Measurements from ENCODE around the gene BLOC1S4.
"Not testable (repeated sequence)": the region's sequence is repeated elsewhere in the genome, so short reads cannot be mapped to it uniquely, and the experiment has no call there.

Gene BLOC1S4

GRCh38 chr4:6716018-6716911 lies at the start of gene BLOC1S4:
BLOC1S4 (plus strand) TSS chr4:6716174; CDS start chr4:6716210, 36 bp downstream.
- peak; percentile 71 to 75 for DNase-seq (ENCODE audit: low read depth in 2 of 2)

DNA sequence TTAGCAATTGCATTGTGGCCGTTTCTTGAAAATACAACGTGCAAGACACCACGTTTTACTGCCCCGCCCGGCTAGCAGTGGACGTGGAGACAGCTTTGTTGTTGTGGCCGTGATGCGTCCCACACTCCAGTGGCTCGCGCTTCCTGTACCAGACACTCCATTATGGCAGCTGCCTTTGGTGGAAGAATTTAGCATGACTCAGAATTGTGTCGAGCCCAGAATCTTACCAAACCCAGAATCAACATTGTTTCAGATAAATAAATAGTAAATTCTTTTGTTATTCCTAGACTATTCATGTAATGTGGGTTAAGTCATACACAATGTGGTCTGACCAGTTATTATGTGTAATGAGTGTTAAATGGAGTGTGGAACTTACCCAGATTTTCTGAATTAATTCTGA lies 47.6 kb upstream of the BLOC1S4 start:
- DNase-seq (ENCODE audit: low read depth in 2 of 2), result no peak

- no peak for DNase-seq (ENCODE audit: low read depth in 2 of 2)
Measured at GRCh38 chr4:6671648-6672047, 44.3 kb upstream of the BLOC1S4 start.

DNA sequence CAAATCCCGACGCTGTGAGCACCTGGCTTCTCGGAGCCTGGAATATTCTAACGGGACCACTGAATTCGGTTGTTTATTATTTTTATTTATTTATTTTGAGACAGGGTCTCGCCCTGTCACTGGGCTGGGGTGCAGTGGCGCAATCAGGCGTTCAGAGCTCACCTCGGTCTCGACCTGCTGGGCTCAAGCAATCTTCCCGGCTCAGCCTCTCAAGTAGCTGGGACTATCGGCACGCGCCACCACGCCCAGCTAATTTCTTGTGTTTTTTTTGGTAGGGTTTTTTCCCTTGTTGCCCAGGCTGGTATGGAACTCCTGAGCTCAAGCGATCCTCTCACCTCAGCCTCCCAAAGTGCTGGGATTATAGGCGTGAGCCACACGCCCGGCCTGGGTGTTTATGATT lies 43.8 kb upstream of the BLOC1S4 start:
- no peak for DNase-seq (ENCODE audit: low read depth in 2 of 2)

- not testable (repeated sequence) for DNase-seq (ENCODE audit: low read depth in 2 of 2)
Measured at GRCh38 chr4:6672541-6673190, 43.3 kb upstream of the BLOC1S4 start.

GRCh38 chr4:6673191-6673659 lies 42.7 kb upstream of the BLOC1S4 start:
- DNase-seq (ENCODE audit: low read depth in 2 of 2), result not testable (repeated sequence)

GRCh38 chr4:6673660-6674499 lies 42.1 kb upstream of the BLOC1S4 start:
- peak; percentile 81 to 87 for DNase-seq (ENCODE audit: low read depth in 2 of 2)

GRCh38 chr4:6674500-6675149 lies 41.3 kb upstream of the BLOC1S4 start:
- DNase-seq (ENCODE audit: low read depth in 2 of 2), result peak in 1 of 2 donors; percentile 31

GRCh38 chr4:6676722-6677558 lies 39.0 kb upstream of the BLOC1S4 start:
- no peak for DNase-seq (ENCODE audit: low read depth in 2 of 2)

DNA sequence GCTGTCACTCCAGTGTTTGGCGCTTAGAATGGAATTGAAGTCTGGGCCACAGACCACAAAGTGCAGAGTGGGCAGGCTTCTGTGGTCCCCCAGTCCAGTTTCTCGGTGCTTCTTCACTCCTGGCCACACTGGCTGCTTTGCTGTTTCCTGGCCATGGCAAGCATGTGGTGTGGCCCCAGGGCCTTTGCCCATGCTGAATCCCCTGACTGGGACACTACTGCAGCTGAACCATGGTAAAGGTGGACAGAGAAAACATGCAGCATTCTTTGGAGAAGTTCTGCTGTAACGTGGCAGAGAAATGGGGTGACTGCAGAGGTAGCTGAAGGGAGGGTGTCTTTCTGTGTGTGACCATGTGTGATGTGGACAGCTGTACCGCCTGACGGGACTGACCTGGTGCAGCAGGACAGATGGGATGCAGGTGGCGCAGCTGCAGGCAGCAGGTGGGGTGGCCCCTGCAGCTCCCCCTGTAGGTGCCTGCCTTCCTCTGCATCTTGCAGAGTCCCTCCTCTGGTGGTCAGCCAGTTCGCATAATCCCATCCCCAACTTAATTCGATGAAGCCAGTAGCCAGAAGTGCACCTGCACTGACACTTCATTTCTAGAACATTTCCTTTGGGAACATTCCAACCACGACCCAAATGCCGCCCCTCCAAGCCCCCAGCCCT lies 35.5 kb upstream of the BLOC1S4 start:
- DNase-seq (ENCODE audit: low read depth in 2 of 2), result no peak

DNA sequence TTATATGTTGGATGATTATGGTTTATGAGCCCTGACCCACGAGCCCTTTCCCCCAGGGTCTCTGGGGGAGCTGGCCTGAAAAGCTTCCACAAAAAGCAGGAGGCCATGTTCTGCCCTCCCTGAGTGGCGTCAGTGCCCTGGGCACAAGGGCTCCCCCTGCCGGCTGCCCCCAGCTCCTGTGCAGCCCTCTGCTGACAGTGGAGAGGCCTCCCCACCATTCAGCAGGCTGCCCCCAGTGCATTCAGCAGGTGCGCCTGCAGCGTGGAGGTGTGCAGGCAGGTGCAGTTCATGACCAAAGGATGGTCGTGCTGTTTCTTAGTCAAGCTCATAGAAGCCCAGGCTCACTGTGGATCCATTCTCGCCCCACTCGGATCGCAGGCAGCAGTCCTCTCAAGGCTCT lies 34.8 kb upstream of the BLOC1S4 start:
- DNase-seq (ENCODE audit: low read depth in 2 of 2), result no peak

- no peak for DNase-seq (ENCODE audit: low read depth in 2 of 2)
Measured at GRCh38 chr4:6682862-6683590, 32.9 kb upstream of the BLOC1S4 start.

- DNase-seq (ENCODE audit: low read depth in 2 of 2), result no peak
Measured at GRCh38 chr4:6684656-6685055, 31.3 kb upstream of the BLOC1S4 start.

DNA sequence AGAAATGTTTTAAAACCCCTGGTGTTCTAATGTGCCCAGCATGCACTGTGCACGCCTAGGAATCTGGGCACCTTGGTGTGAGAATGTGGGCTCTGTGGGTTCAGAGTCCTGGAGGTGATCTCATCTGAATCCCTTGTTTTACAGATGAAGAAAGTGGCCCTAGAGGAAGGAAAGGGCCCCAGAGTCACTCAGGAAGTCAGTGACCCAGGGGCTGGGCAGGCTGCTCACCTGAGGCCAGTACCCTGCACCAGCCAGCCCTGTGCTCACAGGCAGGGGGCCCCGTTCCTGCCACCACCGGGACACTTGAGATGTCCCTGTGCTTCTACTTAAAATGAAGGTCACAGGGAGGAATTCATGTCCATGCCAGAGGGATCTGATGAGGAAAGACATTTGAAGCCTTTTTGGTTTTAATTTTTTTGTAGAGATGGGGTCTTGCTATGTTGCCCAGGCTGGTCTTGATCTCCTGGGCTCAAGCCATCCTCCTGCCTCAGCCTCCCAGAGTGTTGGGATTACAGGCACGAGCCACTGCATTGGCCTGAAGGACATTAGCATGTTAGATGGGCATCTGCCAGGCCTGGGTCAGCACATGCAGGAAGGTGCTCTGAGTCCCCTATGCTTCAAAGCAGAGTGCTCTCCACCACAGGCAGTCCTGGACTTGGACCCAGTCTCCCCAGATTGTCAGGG lies 29.7 kb upstream of the BLOC1S4 start:
- DNase-seq (ENCODE audit: low read depth in 2 of 2), result no peak

DNA sequence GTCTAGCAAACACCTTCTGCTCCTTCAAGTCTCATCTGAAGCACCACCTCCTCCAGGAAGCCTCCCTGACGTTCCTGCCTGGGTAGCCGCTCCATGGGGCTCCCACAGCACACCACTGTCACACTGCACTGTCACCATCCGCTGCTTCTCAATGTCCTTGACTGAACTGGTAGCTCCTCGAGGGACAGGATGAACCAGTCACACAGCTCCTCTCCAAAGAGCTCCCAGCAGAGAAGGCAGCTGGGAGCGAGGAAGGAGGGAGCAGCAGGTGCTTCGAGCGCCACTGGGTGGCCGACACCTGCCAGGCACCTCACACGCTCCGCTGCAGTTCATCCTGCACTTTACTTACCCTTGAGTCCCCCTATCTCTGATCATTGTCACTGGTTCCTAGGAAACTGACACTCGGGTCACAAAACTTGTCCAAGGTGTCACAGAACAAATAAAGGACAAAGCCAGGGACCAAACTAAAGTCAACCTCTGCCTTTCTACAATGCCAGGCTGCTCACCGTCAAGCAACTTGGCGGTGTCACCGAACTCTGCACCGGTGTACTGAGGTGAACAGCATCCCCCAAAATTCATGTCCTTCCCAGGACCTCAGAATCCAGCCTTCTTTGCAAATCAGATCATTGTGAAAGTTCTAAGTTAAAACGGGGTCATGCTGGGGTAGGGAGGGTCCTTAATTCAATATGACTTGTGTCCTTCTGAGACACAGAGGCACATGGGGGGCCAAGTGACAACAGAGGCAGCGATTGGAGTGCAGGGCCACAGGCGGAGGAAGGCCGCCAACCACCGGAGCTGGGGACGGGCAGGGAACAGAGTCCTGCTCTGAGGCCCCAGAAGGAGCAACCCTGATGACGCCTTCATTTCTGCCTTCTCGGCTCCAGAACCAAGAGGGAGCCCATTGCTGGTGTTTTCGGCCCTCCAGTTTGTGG lies 27.8 kb upstream of the BLOC1S4 start:
- no peak for DNase-seq (ENCODE audit: low read depth in 2 of 2)

DNA sequence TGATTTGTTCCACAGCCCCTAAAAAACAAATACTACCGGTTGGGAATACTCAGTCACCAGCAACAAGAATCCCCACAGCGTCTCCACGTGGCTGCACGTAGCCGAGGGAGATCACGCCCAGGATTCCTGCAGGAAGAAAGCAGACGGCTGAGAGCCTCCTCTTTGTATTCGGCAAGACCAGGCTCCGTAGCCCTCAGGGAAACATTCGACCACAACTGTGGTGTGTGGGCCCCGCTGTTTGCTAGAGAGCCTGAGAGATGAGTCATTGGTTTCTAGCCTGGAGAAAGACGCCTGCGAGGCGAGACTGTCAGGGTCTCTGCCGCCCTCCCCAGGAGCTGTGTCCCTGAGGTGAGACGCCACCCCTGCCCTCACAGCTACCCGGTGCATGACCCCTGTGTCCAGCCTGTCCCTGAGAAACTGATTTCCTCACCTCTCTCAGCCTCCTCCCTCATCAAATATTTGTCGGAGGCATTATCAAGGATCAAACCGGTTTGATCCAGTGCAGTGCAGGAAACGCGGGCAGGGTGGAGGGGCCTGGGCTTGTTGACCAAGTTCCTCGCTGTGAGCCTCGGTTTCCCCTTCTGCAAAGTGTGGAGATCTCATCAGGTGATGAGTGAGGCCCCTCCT lies 27.0 kb upstream of the BLOC1S4 start:
- DNase-seq (ENCODE audit: low read depth in 2 of 2), result peak; percentile 48 to 58

DNA sequence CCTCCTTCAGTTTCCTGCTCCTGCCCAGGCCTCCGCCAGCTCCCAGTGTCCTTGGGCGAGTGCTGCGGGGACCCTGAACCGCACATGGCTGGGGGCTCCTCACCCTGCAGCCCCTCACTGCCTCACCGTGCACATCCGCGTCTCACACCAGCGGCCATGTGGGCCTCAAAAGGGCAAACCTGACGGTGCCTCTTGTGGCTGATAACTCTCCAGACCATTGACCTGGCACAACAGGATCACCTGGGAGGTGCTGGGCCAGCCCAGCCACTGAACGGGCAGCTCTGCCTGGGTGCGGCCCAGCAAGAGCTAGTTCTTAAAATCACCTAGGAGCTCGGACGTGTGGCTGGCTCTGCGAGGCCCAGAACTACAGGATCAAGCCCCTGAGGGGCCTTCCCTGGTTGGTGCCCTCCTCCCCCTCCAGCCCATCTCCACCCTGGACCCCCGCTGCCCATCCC lies 26.4 kb upstream of the BLOC1S4 start:
- DNase-seq (ENCODE audit: low read depth in 2 of 2), result no peak
